GM18526 (cell line): ENCODE measurements around the gene MAP4K1.

Experiments
- POLR2A ChIP-seq: IDR thresholded peaks from 3 replicates; pipeline ENCODE4 v1.6.1; 2011; ENCODE audit not compliant: insufficient read length; ENCODE audit errors: extremely low read depth

MAP4K1 gene

DNA sequence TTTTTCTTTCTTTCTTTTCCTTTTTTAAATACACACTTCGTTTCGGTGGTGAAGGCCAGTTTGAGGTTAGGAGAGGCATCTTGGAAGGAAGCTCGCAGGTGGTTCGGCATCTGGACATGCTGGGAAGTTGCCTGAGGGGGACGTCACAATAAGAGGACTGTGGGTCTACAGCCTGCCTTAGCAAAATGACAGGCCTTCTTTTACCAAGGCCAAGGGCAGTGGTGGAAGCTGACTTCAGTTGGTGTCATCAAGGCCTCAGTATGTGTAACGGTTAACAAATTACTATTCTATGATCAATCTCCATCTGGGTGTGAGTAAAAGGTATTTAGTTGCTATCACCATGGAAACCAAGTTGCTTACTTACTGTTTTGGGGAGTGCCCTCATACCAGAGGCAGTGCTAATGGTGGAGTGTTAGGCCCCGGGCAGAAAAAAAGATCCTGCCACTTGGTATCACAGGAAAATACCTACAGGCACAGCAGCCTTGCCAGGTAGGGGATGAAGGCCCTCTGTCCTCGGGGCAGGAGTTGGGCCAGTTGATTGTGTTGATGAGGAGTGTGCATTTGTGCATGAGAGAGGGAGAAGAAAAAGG, 40.0 kb upstream of the MAP4K1 start:
- TF ChIP-seq POLR2A: no peak

DNA sequence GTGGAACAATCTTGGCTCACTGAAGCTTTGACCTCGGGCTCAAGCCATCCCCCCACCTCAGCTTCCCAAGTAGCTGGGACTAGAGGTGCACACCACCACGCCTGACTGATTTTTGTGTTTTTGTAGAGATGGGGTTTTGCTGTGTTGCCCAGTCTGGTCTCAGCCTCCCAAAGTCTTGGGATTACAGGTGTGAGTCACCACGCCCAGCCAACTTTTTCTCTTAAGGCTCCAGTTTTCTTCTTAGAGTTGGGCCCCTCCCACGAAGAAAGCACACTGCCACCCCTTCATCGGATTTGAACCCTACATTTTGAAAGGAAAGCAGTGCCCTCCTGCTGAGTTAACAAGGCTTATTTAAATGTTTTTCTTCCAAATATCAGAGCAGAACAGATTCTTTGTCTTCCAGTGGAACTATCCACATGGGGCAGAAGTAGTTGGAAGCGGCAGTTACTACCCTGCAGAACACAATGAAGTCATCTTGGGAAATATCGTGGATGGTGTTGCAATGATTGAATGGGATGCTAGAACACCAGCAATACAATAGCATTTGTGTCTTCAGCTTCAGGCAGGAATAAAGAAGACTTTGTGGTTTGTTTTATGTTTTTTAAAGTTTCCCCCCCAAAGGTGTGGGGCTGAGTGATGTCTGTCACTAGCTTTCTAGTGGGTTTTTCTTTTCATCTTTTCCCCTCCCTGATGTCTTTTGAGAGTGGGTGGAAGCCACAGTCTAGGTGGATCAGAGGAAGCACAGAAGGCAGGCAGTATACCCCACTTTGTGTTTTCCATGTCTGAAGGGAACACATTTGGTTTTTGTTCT, 38.6 kb upstream of the MAP4K1 start:
- TF ChIP-seq POLR2A: no peak

DNA sequence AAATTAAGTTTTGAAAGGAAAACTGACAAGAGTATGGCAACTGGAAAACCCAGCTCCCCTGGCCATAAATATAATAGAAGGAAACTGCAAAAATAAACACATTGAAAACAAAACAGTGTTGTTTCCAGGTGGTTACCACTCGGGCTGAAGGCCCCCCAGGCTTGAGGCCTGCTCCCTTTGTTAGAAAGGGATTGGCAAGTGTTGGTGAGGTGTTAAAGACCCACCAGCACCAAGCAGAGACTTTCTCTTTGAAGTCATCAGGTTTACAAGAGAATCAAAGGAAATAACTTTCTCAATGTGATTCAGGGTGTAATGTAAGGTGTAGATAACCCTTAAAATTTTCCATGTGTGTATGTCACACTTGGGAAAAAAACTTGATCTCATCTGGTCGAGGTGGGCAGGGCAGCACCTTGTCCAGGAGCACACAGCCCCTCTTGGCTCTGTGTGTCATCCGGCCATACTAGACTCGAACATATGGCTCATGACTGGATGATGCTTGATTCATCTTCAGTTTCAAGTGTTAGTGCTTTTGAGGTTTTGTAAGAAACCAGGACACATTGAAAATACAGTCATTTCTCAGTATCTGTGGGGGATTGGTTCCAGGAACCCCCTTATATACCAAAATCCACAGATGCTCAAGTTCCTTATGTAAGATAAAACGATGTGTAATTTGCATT, 37.5 kb upstream of the MAP4K1 start:
- no peak for TF ChIP-seq POLR2A

DNA sequence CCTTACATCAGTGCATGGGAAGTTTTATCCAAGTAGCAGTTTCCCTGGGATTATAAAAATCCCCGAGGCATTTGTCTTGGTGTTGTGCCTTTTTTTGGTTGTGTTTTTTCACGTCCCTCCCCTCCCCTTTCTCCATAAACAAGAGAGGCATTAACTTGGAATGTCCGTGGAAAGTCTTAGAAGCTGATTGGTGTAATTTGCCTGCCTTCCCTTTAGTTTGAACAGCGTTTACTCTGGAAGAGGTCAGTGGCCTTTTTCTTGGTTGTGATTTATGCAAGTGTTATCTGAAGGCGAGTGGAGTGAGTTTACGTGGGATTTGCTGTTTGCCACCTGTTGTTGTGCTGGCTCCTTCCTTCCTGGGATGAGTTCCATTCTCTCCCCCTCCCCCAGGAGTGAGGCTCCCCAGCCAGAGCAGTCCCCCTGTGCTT, 36.9 kb upstream of the MAP4K1 start:
- TF ChIP-seq POLR2A: no peak

DNA sequence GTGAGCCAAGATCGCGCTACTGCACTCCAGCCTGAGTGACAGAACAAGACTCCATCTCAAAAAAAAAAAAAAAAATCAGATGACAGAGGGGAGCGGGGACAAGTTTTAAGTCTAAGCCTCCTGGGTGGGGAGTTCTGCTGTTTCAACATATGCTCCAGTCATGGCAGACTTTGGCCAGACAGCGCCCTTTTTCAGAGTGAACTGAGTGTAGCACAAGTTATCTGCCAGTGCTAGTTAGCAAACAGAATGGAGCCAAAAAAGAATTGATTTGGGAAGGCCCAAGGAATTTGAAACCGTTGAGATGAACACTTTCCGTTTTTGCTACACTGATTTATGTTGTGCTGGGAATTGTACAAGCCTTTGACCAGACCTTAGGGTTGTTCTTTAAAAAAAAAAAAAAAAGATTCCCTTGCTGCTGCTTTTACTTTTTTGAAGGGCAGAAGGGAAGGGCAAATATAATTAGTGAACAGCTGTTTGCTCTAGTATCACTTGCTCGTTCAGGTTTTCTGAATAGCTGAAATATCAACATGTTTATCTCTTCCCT, 35.3 kb upstream of the MAP4K1 start:
- TF ChIP-seq POLR2A: no peak

DNA sequence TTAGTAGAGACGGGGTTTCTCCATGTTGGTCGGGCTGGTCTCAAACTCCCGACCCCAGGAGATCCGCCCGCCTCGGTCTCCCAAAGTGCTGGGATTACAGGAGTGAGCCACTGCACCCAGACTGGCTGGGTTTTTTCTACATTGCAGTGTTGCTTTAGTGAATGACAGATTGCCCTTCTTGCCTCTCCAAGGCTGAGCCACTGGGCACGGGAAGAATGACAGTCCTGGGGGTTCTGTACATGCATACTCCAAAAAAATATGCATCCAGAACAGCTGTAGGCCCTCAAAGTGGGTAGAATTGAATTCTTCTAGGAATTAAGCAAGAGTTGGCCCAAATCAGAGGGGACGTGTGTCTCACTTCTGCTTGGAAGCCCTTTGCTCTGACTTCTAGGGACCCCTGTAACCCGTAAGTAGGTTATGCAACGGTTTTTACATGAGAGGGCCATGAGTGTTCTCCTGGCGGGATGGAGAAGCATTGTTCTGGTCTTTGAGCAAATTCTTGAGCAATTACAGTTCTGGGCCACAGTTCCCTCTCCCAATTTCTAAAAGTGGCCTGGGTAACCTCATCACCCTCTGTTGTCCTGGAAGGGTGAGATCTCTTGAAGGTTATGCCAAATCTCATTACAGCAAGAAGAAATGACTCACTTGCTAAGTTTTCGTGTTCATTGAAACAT, 33.3 kb upstream of the MAP4K1 start:
- TF ChIP-seq POLR2A: no peak

DNA sequence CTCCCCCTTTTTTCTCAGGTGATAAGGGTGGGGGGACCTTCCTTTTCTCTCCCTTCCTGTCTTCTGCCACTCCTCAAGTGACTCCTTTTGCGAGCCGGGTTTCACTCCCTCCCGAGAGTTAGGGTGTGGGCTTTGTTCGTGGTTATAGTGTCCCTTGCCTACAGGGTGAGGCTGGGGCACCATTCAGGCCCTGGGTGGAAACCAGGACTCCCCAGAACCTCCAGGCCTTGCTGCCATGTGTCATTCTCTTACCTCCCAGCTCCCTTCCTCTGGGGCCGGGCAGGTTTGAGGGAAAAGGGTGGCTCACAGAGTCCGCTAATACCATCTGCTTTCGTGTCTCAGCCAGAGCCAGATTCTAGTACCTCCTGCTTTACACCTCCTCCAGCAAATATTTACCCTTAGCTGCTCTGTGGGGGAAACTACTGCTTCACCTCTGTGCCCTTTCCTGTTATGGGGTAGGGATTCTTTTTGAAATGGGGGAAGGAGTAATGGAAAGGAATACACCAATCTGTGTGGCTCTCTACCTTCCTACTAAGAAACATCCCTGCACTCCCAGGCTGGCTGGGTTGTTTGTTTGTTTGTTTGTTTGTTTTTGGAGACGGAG, 32.5 kb upstream of the MAP4K1 start:
- TF ChIP-seq POLR2A: no peak

DNA sequence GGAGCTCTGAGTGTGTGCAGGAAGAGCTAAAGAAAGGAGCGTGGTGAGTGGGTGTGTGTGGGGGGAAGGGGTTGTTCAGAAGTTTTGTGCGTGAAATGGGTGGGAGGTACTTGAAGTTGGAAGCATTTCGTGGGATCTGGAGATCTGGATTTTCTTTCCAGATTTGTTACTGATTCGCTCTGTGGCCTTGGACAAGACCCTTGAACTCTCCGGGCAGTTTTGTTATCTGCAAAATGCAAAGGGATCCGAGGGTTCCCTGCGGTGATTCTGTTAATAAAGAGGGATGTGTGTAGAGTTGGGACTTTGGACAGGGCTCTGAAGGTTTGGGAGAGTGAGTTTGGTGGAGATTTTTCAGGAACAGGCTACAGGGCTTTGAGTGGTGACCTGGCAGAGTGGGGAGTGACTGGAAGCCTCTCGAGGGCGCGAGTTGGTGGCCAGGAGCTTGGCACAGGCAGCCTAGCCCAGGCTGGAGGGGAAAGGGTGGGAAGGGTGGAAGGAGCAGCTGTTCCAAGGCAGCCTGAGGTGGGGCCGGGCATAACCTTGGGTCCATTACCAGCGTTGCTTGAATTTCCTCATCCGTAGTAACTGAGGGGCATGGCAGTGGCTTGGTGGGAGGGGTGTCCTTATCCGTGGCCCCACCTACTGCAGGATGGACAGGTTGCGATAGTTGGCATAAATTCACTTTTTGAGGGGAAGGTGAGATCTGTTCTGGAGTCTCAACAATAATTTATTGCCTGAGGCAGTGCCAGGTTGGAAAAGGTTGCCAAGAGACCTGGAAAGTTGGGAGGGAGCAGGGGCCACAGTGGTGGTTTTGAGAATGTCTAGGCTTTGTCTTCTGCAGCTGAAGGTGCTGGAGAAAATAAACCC, 31.8 kb upstream of the MAP4K1 start:
- TF ChIP-seq POLR2A: no peak

DNA sequence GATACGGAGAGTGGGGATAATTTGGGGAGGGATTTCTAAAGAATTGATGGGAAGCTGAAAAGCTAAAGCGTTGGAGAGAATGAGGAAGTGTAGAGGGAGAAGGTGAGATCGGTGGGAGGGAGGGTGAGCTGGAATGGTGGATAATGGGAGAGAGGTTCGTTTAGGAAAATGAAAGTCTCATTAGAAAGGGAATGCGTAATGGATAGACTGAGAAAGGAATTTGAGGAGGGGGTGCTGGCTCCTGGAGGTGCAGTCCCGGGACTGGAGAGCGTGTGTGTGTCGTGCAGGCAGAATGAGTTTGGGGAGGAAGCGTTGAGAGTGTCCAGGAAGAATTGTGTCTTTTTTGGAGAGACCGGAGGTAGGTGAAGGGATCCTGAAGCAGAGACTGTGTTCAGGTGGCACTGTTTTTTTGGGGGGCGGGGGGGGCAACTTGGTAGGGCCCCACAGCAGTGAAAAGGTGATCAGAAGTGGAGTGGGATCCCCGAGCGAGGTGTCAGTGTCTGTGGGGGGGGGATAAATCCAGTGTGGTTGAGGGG, 31.1 kb upstream of the MAP4K1 start:
- no peak for TF ChIP-seq POLR2A

DNA sequence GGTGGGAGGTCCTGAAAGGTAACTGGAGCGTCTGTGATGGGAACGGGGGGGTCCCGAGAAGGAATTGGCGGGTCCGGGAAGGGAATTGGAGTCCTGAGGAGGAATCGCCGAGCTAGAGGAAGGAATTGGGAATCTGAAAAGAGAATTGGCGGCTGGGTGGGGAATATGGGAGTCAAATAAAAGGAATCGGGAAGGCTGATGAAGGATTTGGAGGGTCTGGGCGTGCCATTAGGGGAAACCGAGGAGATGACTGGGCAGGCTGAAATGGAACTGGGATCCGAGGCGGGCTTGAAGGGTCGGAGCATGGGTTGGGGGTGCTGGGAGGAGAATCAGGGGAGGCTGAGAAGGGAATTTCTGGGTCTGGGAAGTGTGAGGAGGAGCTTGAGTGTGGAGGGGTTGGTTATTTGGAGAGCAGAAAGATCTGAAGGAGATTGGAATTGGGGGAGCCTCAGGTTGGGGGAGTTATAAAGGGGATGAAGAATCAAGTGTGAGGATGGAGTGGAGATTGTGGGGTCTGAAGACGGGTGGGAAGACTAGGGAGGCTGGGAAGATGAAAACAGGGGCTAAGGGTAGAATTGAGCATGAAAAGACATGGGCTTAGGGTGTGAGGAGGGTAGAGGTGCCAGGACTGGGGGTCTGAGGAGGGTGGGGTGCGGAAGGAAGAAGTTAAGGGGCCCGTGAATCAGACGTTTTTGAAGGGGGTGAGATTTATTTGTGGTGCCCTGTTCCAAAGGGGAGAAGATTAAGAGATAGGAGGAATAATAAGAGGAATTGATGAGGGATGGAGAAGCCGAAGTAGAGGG, 30.4 kb upstream of the MAP4K1 start:
- TF ChIP-seq POLR2A: no peak

DNA sequence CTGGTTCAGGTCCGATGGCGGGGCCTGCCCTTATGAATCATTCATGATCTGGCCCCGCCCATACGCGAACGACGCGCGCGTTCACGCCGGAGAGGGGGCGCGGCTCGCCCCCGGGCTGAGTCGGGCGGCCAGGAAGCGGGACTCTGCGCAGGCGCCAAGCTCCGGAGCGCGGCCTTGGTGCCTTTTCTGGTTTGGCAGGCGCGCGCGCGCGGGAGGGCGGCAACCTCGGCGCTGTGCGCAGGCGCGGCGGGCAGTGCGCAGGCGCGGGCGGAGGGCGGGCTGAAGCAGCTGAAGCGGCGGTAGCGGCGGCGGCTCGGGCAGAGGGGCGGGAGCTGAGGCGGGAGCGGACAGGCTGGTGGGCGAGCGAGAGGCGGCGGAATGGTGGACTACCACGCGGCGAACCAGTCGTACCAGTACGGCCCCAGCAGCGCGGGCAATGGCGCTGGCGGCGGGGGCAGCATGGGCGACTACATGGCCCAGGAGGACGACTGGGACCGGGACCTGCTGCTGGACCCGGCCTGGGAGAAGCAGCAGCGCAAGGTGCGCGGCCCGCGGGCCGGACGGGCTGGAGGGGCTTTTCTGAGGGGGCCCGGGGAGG, 29.7 kb upstream of the MAP4K1 start, which contains the start of gene ACTN4:
Gene ACTN4, plus strand, starts transcription at position 282 of the 598 bp plus-strand sequence. Its CDS starts 97 bp downstream, at position 379.
- peak; percentile 95 for TF ChIP-seq POLR2A

DNA sequence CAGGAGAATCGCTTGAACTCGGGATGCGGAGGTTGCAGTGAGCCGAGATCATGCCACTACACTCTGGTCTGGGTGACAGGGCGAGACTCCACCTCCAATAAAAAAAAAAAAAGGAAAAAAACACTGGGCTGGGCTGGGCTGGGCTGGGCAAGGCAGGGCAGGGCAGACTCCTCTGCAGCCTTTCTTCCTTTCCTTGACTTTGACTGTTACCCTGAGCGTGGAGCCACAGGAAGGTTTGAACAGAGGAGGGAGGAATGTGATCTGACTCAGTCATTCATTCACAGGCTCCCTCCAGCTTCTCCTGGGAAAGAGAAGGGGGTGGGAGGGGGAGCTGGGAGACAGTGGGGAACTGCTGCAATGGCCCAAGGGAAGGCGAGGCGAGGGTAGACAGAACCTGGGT, 27.0 kb upstream of the MAP4K1 start:
- TF ChIP-seq POLR2A: no peak

DNA sequence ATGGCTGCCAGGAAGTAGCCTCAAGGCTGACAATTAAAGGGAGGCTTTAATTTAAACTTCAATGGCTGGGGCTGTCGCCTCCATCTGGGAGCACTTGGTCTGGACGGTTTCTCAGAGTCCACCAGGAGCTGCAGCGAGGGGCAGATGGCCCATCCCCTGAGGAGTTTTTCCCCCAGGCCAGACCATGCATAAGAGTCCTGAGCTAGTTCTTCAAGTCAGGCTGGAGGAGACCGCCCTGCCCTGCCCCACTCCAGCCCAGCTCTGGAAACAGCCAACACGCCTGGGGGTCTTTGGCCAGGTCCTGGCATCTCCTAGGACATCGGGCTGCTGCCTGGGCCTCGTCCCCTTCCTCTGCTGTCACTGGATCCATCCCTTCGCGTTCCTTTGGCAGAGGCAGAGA, 24.4 kb upstream of the MAP4K1 start:
- TF ChIP-seq POLR2A: no peak

DNA sequence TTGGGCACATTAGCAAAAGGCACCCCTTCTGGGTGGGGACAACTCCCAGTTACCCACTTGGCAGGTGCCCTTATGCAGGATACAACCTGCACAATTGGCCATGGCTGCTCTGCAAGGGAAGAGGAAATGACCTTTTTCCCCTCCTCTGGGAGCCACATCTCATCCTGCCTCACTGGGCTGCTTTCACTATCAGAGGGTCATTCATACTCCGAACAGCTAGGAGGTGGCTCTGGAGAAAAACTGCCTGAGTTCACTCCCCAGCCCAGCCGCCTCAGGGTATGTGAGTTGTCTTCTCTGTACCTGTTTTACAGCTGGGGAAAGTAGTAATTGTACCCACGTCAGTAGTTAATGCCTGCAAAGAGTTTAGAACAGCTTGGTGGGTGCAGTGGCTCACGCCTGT, 22.6 kb upstream of the MAP4K1 start:
- no peak for TF ChIP-seq POLR2A
